Endodermal cell (in vitro differentiated cells): ENCODE results near the gene SSBP3. TPM values are rescaled to one million over a fixed set of nuclear protein-coding genes. Genes with fewer than 3 reads are reported as not detected.

ENCODE experiments used
- DNase-seq: peaks from one replicate; pipeline ENCODE4 v3.0.0-alpha.2; 2017
- H3K27ac ChIP-seq: 2 replicates; pipeline ENCODE4 v1.5.1; 2013; ENCODE audit warnings: mild to moderate bottlenecking, low read depth, low read length, moderate library complexity
- H3K27me3 ChIP-seq: 2 replicates; pipeline ENCODE4 v1.6.1; 2013; ENCODE audit warnings: mild to moderate bottlenecking, low read length, moderate library complexity; ENCODE audit not compliant: insufficient read depth, control insufficient read depth, poor library complexity, severe bottlenecking
- H3K36me3 ChIP-seq: 2 replicates; pipeline ENCODE4 v1.7.0; 2013; ENCODE audit warnings: mild to moderate bottlenecking, low read length, moderate library complexity; ENCODE audit not compliant: control insufficient read depth, insufficient read depth
- H3K4me1 ChIP-seq: one replicate; pipeline ENCODE4 v1.7.0; 2013; ENCODE audit warnings: low read length; ENCODE audit not compliant: control insufficient read depth, insufficient read depth
- H3K4me3 ChIP-seq: 2 replicates; pipeline ENCODE4 v1.5.1; 2013; ENCODE audit warnings: mild to moderate bottlenecking, low read length, moderate library complexity
- H3K9ac ChIP-seq: 2 replicates; pipeline ENCODE4 v1.6.1; 2013; ENCODE audit warnings: mild to moderate bottlenecking, low read length, moderate library complexity; ENCODE audit not compliant: poor library complexity, severe bottlenecking; ENCODE audit errors: extremely low read depth
- H3K9me3 ChIP-seq: 2 replicates; pipeline ENCODE4 v1.6.1; 2013; ENCODE audit warnings: mild to moderate bottlenecking, low read length, moderate library complexity; ENCODE audit not compliant: control insufficient read depth
- H3K27ac Mint-ChIP-seq: 2 replicates; pipeline ENCODE4 v1.8.0; 2020; ENCODE audit warnings: mixed read lengths
- H3K27me3 Mint-ChIP-seq: 2 replicates; pipeline ENCODE4 v1.8.0; 2021; ENCODE audit warnings: mild to moderate bottlenecking, mixed read lengths; ENCODE audit not compliant: insufficient read depth
- H3K36me3 Mint-ChIP-seq: 2 replicates; pipeline ENCODE4 v1.8.0; 2020; ENCODE audit warnings: low read depth, mixed read lengths
- H3K4me1 Mint-ChIP-seq: 2 replicates; pipeline ENCODE4 v1.8.0; 2020; ENCODE audit warnings: mixed read lengths
- H3K4me3 Mint-ChIP-seq: 2 replicates; pipeline ENCODE4 v1.8.0; 2020; ENCODE audit warnings: mild to moderate bottlenecking, moderate library complexity, mixed read lengths
- H3K9me3 Mint-ChIP-seq: 2 replicates; pipeline ENCODE4 v1.8.0; 2020; ENCODE audit warnings: mild to moderate bottlenecking, mixed read lengths
- WGBS, 2 experiments: methylation state at CpG; one replicate each; pipeline versions ENCODE4 v1.1.5 to v1.1.7; 2013; ENCODE audit warnings: missing lambda C conversion rate in 2 of 2, mixed read lengths in 1 of 2; ENCODE audit not compliant: insufficient coverage in 1 of 2, insufficient read length in 1 of 2; 5-methylcytosine and 5-hydroxymethylcytosine counted together
- total RNA-seq, 2 donors: library from RNA; stranded (reverse); fragmentation: NEBNext Ultra II Directional in 1 of 2; extraction: Animal tissue kit (Norgen Biotek cat#: 25700) in 1 of 2; gene quantifications; 2 replicates in 1 of 2; 3 replicates in 1 of 2; pipeline ENCODE4 v1.2.1, GENCODE V29; 2021
- TF ChIP-seq, protein P1 (sequence below): fragments of 200-600 bp; sonication (generic); conservative IDR thresholded peaks from 2 replicates; pipeline ENCODE4 v1.5.0; 2021; ENCODE audit warnings: antibody characterized with exemption, mild to moderate bottlenecking

Gene SSBP3
- total RNA-seq, 2 donors from 2014 or later, result 342 TPM

DNA sequence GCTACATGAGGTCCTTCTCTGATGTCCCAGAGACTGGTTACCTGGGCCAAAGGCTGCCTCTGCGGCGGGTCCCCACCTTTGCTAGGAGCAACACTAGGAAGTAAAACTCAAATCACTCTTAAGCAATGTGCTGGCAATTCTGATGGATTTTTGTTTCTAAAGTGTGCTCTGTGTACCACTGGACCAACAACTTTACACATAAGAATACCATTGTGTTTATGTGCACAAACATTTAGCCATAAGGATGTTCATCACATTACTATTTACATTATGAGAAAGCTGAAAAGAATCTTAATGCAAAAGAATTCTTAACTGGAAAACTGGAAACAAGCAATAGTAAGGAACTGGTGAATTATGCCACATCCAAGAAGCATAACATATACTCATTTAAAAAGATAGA is 38.6 kb downstream of the SSBP3 start:
- peaks cover 64% of the 10 kb centered on the region for H3K36me3 Mint-ChIP-seq
- peaks cover 98% of the 10 kb centered on the region for H3K36me3 ChIP-seq
- WGBS, 2 experiments, result 93% methylated on average over 2 of the region's 2 CpGs; no CpG with 5 or more reads in 1 of the 2 experiments
- peaks cover 86% of the 10 kb centered on the region for H3K4me1 Mint-ChIP-seq
- H3K9me3 ChIP-seq, result no peaks in the 10 kb centered on the region
- no peak overlapping the region for H3K4me3 ChIP-seq
- H3K27ac Mint-ChIP-seq, result no peak overlapping the region
- DNase-seq, result no peak
- H3K27me3 ChIP-seq, result no peaks in the 10 kb centered on the region
- H3K27ac ChIP-seq, result no peak overlapping the region
- H3K9ac ChIP-seq, result no peak overlapping the region
- H3K9me3 Mint-ChIP-seq, result no peaks in the 10 kb centered on the region
- peaks cover 39% of the 10 kb centered on the region for H3K4me1 ChIP-seq
- TF ChIP-seq, protein P1, sequence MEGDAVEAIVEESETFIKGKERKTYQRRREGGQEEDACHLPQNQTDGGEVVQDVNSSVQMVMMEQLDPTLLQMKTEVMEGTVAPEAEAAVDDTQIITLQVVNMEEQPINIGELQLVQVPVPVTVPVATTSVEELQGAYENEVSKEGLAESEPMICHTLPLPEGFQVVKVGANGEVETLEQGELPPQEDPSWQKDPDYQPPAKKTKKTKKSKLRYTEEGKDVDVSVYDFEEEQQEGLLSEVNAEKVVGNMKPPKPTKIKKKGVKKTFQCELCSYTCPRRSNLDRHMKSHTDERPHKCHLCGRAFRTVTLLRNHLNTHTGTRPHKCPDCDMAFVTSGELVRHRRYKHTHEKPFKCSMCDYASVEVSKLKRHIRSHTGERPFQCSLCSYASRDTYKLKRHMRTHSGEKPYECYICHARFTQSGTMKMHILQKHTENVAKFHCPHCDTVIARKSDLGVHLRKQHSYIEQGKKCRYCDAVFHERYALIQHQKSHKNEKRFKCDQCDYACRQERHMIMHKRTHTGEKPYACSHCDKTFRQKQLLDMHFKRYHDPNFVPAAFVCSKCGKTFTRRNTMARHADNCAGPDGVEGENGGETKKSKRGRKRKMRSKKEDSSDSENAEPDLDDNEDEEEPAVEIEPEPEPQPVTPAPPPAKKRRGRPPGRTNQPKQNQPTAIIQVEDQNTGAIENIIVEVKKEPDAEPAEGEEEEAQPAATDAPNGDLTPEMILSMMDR, result no peak
- no peaks in the 10 kb centered on the region for H3K27me3 Mint-ChIP-seq
- no peak overlapping the region for H3K4me3 Mint-ChIP-seq

DNA sequence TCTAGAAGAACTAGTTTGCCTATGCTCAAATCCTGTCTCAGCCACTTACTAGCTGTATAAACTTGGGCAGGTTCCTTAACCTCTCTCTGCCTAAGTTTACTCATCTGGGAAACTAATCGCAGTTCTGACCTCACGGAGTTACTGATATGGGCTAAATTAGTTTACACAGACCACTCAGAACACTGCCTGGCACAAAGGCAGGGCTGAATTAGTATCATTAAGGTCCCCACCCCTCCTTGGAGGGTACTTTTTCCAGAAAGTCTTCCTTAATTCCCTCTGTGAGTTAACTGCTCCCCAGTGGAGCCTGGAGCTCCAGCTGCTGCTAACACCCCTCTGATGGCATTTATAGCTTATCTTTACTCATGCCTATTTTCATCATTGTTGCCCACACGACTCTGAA is 40.3 kb downstream of the SSBP3 start:
- peaks cover 30% of the 10 kb centered on the region for H3K4me1 ChIP-seq
- H3K4me3 Mint-ChIP-seq, result no peak overlapping the region
- H3K4me1 Mint-ChIP-seq, result peaks cover 83% of the 10 kb centered on the region
- TF ChIP-seq, protein P1, result no peak
- H3K4me3 ChIP-seq, result no peak overlapping the region
- 83 to 95% methylated on average over 3 of the region's 3 CpGs for WGBS, 2 experiments
- no peaks in the 10 kb centered on the region for H3K27me3 Mint-ChIP-seq
- peaks cover 51% of the 10 kb centered on the region for H3K36me3 Mint-ChIP-seq
- H3K27ac ChIP-seq, result no peak overlapping the region
- no peak for DNase-seq
- H3K9me3 Mint-ChIP-seq, result no peaks in the 10 kb centered on the region
- peak overlapping the region; percentile 62 for H3K27ac Mint-ChIP-seq
- H3K27me3 ChIP-seq, result no peaks in the 10 kb centered on the region
- H3K9ac ChIP-seq, result no peak overlapping the region
- peaks cover 88% of the 10 kb centered on the region for H3K36me3 ChIP-seq
- no peaks in the 10 kb centered on the region for H3K9me3 ChIP-seq

DNA sequence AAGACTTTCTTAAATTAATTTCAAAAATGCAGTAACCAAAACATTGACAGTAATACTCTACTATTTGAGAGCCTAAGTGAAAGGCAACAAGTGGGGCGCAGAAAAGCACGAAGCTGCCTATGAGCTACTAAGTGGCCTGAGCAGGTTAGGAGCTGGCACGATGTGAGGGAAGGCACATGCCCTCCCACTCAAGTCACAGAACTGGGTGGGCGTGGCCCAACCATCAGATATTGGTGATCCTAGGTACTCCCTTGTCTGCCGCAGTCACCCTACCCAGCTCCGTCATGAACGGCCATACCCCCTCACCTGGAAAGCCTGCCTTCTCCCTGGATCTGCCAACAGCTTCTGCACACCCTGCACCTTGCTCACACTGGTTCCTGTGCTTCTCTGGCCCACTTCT is 40.8 kb downstream of the SSBP3 start:
- Histone ChIP-seq H3K4me1 (peaks cover 30% of the 10 kb centered on the region), H3K27ac (no peak overlapping the region)
- TF ChIP-seq, protein P1, result no peak

More for the DNA sequence above, 40.8 kb downstream of the SSBP3 start:
- Histone ChIP-seq H3K9me3 (no peaks in the 10 kb centered on the region), H3K27me3 (no peaks in the 10 kb centered on the region), H3K4me3 (no peak overlapping the region), H3K36me3 (peaks cover 88% of the 10 kb centered on the region), H3K9ac (no peak overlapping the region)
- WGBS, 2 experiments, result 90 to 97% methylated on average over 7 of the region's 7 CpGs
- Mint-ChIP-seq H3K4me3 (no peak overlapping the region), H3K27me3 (no peaks in the 10 kb centered on the region), H3K9me3 (no peaks in the 10 kb centered on the region), H3K27ac (peak overlapping the region; percentile 62), H3K36me3 (peaks cover 46% of the 10 kb centered on the region), H3K4me1 (peaks cover 80% of the 10 kb centered on the region)
- no peak for DNase-seq
